Skeletal muscle tissue (tissue), 4 donors: ENCODE data around the gene KCNH6. TPM values are rescaled to one million over a fixed set of nuclear protein-coding genes. Genes with fewer than 3 reads are reported as not detected.

ENCODE experiments used
- H3K27ac ChIP-seq: one replicate; pipeline ENCODE4 v1.7.0; 2013; ENCODE audit warnings: mild to moderate bottlenecking, low read depth, low read length, inconsistent platforms
- H3K27me3 ChIP-seq, 3 donors: one replicate each; pipeline ENCODE4 v1.7.0; 2013; ENCODE audit warnings: low read length in 3 of 3; ENCODE audit not compliant: control insufficient read depth in 3 of 3, insufficient read depth in 3 of 3
- H3K36me3 ChIP-seq, 3 donors: one replicate each; pipeline ENCODE4 v1.7.0; 2013; ENCODE audit warnings: low read length in 3 of 3; ENCODE audit not compliant: control insufficient read depth in 3 of 3, insufficient read depth in 3 of 3
- H3K4me1 ChIP-seq, 3 donors: one replicate each; pipeline ENCODE4 v1.7.0; 2013; ENCODE audit warnings: low read length in 3 of 3, mild to moderate bottlenecking in 3 of 3; ENCODE audit not compliant: control insufficient read depth in 3 of 3, insufficient read depth in 3 of 3
- H3K4me3 ChIP-seq, 3 donors: one replicate each; pipeline ENCODE4 v1.7.0; 2013; ENCODE audit warnings: low read length in 3 of 3
- H3K9ac ChIP-seq, 3 donors: one replicate each; pipeline ENCODE4 v1.7.0; 2013; ENCODE audit warnings: low read length in 3 of 3, mild to moderate bottlenecking in 3 of 3, moderate library complexity in 2 of 3, low read depth in 1 of 3
- H3K9me3 ChIP-seq, 3 donors: one replicate each; pipeline ENCODE4 v1.7.0; 2013; ENCODE audit warnings: low read length in 3 of 3; ENCODE audit not compliant: control insufficient read depth in 3 of 3
- total RNA-seq: library from RNA; depleted of rRNA; stranded (reverse); fragments of >200 nt; gene quantifications from one replicate; pipeline ENCODE4 v1.2.3, GENCODE V29; 2014
- donor health status: Osteomylitis.

KCNH6 gene
- total RNA-seq, 1 donor from 2014 or later = not detected

DNA sequence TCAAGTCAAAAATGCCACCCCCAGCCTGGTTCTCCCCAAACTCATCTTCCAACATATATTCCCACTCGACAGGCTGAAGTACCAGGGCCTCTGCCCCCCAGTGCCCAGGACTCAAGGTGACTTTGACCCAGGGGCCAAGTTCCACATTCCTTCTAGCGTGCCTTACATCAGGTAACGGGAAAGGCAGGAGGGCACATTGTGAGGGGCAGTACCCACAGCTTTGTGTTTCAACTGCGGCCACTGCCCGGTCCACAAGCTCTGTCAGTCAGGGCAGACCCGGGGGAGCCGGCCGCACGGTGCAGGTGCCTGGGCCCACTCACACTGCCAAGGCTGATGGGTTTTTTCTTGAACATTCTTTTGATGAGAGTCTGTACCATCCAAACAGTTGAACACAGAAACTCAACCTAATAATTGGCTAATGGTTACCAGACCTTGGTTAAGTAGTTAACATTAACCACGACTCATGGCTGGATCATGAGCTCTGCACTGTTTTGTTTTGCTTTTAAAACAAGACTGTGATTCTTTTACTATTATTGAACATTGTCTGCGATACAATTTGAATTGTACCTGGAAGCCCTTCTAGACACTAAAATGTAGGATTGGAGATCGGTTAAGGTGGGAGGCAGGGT, 28.7 kb upstream of the KCNH6 start:
- H3K27me3 ChIP-seq = peaks cover 0 to 7% (median 6%) of the 10 kb centered on the region in 3 donors
- no peaks in the 10 kb centered on the region for H3K4me1 ChIP-seq
- peaks cover 0 to 21% (median 2%) of the 10 kb centered on the region in 3 donors for H3K36me3 ChIP-seq
- H3K9ac ChIP-seq = no peak overlapping the region
- no peak overlapping the region for H3K4me3 ChIP-seq
- H3K27ac ChIP-seq = no peak overlapping the region
- no peaks in the 10 kb centered on the region for H3K9me3 ChIP-seq

DNA sequence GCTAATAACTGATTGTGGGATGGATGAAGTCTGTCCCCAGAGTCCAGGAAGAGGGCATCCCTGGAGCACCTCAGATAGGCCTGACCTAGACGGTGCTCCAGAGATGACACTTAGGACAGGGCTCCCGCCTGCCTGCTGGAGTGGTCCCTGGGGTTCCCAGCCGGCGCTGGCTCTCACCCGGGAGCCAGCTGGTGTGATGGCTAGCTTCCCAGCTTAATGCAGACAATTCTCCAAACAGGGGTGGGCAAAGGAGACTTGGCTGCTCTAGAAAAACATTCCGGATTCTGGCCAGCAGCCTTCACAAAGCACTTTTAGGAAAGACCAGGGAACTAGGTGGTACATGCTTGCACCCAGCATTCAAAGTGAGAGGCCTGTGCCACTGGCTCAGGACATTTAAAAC, 27.7 kb upstream of the KCNH6 start:
- H3K36me3 ChIP-seq = peaks cover 0 to 17% (median 0%) of the 10 kb centered on the region in 3 donors
- no peaks in the 10 kb centered on the region for H3K4me1 ChIP-seq
- peaks cover under 1 to 8% (median 5%) of the 10 kb centered on the region in 3 donors for H3K27me3 ChIP-seq
- H3K9me3 ChIP-seq = no peaks in the 10 kb centered on the region
- H3K9ac ChIP-seq = no peak overlapping the region
- no peak overlapping the region for H3K4me3 ChIP-seq
- no peak overlapping the region for H3K27ac ChIP-seq

DNA sequence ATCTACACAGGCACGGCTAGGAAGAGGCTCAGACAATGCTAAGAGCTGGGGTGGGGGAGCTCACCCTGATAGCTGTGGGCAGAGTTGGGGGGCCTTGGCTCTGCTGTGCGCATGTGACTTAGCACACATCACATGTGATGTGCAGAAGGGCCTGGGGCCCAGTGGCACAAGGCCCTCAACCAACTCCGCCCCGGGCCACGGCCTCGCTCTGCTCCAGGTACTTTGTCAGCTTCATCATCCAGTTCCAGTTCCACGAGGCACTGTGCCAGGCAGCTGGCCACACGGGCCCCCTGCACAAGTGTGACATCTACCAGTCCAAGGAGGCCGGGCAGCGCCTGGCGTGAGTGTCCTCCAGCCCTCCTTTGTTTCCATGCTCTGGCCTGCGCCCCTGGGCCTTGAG, 27.0 kb upstream of the KCNH6 start:
- Histone ChIP-seq H3K4me3 (no peak overlapping the region), H3K27me3 (peaks cover 5 to 7% (median 5%) of the 10 kb centered on the region in 3 donors), H3K9me3 (no peaks in the 10 kb centered on the region), H3K4me1 (no peaks in the 10 kb centered on the region), H3K9ac (no peak overlapping the region), H3K27ac (no peak overlapping the region), H3K36me3 (peaks cover 0 to 13% (median 0%) of the 10 kb centered on the region in 3 donors)

DNA sequence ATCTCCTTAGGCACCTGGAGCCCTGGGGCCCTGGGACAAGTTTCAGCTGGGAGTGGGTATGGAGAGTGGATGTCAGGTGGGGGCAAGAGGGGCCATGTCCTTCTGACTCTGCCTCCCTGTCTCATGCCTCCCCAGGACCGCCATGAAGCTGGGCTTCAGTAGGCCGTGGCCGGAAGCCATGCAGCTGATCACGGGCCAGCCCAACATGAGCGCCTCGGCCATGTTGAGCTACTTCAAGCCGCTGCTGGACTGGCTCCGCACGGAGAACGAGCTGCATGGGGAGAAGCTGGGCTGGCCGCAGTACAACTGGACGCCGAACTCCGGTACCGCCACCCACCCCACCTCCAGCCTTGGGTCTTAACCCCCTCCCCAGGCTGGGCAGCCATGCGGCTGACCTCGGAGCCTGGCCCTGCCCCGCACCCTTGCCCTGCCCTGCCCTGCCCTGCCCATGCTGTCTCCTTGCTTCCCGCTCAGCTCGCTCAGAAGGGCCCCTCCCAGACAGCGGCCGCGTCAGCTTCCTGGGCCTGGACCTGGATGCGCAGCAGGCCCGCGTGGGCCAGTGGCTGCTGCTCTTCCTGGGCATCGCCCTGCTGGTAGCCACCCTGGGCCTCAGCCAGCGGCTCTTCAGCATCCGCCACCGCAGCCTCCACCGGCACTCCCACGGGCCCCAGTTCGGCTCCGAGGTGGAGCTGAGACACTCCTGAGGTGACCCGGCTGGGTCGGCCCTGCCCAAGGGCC, 26.3 kb upstream of the KCNH6 start:
- no peaks in the 10 kb centered on the region for H3K9me3 ChIP-seq
- H3K4me1 ChIP-seq = no peaks in the 10 kb centered on the region
- no peak overlapping the region for H3K27ac ChIP-seq
- H3K27me3 ChIP-seq = peaks cover 6 to 12% (median 7%) of the 10 kb centered on the region in 3 donors
- H3K4me3 ChIP-seq = no peak overlapping the region
- H3K9ac ChIP-seq = no peak overlapping the region
- H3K36me3 ChIP-seq = peaks cover 0 to 9% (median 0%) of the 10 kb centered on the region in 3 donors

DNA sequence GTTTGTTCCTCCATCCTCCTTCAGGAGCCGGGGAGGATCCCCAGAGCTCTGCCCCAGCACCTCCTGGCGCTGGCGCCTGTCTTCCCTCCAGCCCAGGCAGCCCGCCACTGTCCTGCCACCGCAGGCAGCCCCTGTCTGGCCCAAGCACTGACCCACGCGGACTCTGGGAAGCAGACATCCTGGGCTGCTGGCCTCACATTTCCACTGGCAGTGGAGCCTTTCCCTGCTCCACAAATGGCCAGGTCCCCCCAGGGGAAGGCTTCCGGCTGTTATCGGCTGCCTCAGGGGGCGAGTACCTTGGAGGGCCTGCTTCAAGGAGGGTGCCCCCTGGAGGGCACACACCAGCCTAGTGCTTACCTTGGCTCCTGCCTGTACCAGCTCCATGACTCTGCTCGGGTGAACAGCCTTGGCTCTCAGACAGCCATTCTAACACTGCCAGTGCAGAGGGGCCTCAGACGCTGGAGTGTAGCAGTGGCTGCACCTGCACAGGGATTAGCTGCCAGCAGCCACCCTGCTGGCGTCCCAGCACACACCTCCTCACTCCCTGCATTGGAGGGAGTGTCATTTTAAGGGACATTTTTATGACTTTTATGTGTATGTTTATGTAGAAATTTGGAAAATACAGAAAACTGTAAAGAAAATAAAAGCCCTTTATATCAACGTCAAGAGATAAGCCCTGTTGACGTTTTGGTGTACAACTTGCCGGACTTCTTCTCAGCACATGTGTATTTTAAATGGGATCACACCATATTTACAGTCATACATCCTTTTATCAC, 25.3 kb upstream of the KCNH6 start:
- H3K27me3 ChIP-seq = peaks cover 7 to 13% (median 7%) of the 10 kb centered on the region in 3 donors
- H3K9me3 ChIP-seq = no peaks in the 10 kb centered on the region
- no peak overlapping the region for H3K4me3 ChIP-seq
- peaks cover 0 to 9% (median 0%) of the 10 kb centered on the region in 3 donors for H3K36me3 ChIP-seq
- H3K4me1 ChIP-seq = no peaks in the 10 kb centered on the region
- no peak overlapping the region for H3K9ac ChIP-seq
- no peak overlapping the region for H3K27ac ChIP-seq

DNA sequence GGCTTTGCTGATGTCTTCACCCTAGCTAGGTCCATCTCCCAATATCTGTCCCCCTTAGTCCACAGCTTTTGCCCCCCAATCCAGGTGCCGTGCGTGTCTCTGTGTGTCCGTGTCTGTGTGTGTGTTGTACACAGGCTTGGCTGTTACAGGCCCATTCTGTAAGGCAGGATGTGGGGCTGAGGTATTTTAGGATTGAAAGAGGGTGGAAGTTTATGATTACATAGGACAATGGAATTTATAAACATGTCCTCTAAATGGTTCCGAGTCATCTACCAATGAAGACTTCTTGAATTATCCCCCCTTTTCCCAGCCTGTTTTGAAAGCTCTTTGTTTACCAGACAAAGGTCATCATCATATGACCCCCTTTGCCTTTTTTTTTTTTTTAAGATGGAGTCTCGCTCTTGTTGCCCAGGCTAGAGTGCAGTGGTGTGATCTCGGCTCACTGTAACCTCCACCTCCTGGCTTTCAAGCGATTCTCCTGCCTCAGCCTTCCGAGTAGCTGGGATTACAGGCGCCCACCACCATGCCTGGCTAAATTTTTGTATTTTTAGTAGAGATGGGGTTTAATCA, 24.4 kb upstream of the KCNH6 start:
- Histone ChIP-seq H3K4me3 (no peak overlapping the region), H3K4me1 (no peaks in the 10 kb centered on the region), H3K27me3 (peaks cover 7 to 13% (median 9%) of the 10 kb centered on the region in 3 donors), H3K9me3 (no peaks in the 10 kb centered on the region), H3K27ac (no peak overlapping the region), H3K36me3 (peaks cover 0 to 8% (median 0%) of the 10 kb centered on the region in 3 donors), H3K9ac (no peak overlapping the region)

DNA sequence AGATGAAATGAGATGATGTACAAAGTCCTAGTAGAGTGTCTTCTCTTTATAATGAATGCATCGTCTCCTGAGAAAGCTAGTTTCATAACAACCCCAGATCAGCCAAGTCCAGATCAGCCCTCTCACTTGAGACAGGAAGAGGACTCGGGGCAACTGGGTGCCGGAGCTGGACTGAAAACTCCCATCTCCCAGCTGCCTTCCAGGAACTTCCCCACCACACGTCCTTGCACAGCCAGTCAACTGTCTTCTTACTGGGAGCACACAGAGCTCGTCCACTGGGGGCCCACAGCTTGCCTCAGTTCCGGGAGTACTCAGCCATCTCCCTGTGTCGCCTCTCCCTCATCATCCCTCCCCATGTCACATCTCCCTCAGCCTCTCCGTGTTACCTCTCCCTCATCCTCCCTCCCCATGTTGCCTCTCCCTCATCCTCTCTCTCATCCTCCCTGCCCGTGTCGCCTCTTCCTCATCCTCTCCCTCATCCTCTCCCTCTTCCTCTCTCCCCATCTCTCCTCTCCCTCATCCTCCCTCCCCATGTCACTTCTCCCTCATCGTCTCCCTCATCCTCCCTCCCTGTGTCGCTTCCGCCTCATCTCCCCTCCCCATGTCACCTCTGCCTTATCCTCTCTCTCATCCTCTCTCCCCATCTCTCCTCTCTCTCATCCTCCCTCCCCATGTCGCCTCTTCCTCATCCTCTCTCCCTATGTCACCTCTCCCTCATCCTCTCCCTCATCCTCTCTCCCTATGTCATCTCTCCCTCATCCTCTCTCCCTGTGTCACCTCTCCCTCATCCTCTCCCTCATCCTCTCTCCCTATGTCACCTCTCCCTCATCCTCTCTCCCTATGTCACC, 22.4 kb upstream of the KCNH6 start:
- Histone ChIP-seq H3K4me3 (no peak overlapping the region), H3K36me3 (peaks cover 0 to 3% (median 0%) of the 10 kb centered on the region in 3 donors), H3K9ac (no peak overlapping the region), H3K4me1 (no peaks in the 10 kb centered on the region), H3K27me3 (peaks cover 14 to 17% (median 15%) of the 10 kb centered on the region in 3 donors), H3K27ac (no peak overlapping the region), H3K9me3 (no peaks in the 10 kb centered on the region)

DNA sequence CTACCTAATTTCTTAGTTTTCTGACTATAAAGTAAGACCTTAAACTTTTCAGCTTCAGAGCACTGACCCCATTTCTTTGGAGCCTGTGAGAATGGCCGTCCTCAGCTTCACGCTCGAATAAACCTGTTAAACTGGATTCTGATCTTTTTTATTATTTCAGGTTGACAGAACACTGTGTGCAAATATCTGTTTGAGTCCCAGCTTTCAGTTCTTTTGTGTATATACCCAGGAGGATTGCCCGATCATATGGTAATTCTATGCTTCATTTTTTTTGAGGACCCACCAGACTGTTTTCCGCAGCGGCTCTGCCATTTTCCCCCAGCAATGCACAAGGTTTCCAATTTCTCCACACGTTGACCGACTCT, 19.8 kb upstream of the KCNH6 start:
- Histone ChIP-seq H3K4me3 (no peak overlapping the region), H3K9me3 (no peaks in the 10 kb centered on the region), H3K27ac (no peak overlapping the region), H3K4me1 (no peaks in the 10 kb centered on the region), H3K27me3 (peaks cover 24 to 33% (median 28%) of the 10 kb centered on the region in 3 donors), H3K9ac (no peak overlapping the region), H3K36me3 (no peaks in the 10 kb centered on the region)

DNA sequence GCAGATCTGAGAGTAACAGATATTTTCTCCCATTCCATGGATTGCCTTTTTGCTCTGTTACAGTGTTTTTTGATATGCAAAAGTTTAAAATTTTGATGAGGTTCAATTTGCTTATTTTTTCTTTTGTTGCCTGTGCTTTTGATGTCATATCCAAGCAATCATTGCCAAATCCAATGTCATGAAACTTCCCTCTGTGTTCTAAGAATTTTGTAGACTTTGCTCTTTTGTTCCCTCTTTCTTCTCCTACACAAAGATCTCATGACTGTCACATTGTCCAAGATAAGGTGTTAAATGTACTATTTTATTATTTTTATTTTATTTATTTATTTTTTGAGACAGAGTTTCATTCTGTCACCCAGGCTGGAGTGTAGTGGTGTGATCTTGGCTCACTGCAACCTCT, 18.9 kb upstream of the KCNH6 start:
- Histone ChIP-seq H3K27me3 (peaks cover 24 to 39% (median 28%) of the 10 kb centered on the region in 3 donors), H3K9ac (no peak overlapping the region), H3K9me3 (no peaks in the 10 kb centered on the region), H3K4me1 (no peaks in the 10 kb centered on the region), H3K27ac (no peak overlapping the region), H3K36me3 (no peaks in the 10 kb centered on the region), H3K4me3 (no peak overlapping the region)
